OCI-LY7 (cell line): ENCODE data around the gene FAM107B. TPM values are rescaled to one million over a fixed set of nuclear protein-coding genes. Genes with fewer than 3 reads are reported as not detected.

Experiments used
- BruUV-seq: library from RNA; stranded (reverse); fragments of 400-500 nt; replicated peaks from 2 replicates; lab custom pipeline; 2021; lab: Mats Ljungman, UMichigan
- CTCF ChIA-PET: fragments of 300-600 bp; sonication (Branson Sonifier 250); formaldehyde crosslinking; loops from one replicate; lab custom pipeline; 2022; ENCODE audit warnings: antibody characterized with exemption; ENCODE audit not compliant: unreplicated experiment; lab: Charles Lee
- POLR2A ChIA-PET: fragments of 300-600 bp; sonication (Branson Sonifier 250); formaldehyde crosslinking; loops from one replicate; lab custom pipeline; 2022; ENCODE audit warnings: antibody characterized with exemption; lab: Charles Lee
- DNase-seq: peaks from one replicate; pipeline ENCODE4 v3.0.0-alpha.2; 2015; ENCODE audit warnings: low spot score
- H2AFZ ChIP-seq: fragments of 200-600 bp; sonication (generic), shearing (Covaris generic); 2 replicates; pipeline ENCODE4 v1.6.1; 2014; ENCODE audit warnings: mild to moderate bottlenecking, antibody characterized with exemption, low read length, moderate library complexity
- H3K27ac ChIP-seq: fragments of 200-600 bp; sonication (generic); 2 replicates; pipeline ENCODE4 v1.5.1; 2014; ENCODE audit warnings: mixed run types, low read depth, mild to moderate bottlenecking, moderate library complexity, low read length, inconsistent platforms; ENCODE audit not compliant: poor library complexity, severe bottlenecking
- H3K36me3 ChIP-seq: fragments of 200-600 bp; sonication (generic); 2 replicates; pipeline ENCODE4 v1.6.1; 2014; ENCODE audit warnings: mild to moderate bottlenecking, antibody characterized with exemption, low read length, moderate library complexity, mixed read lengths; ENCODE audit not compliant: insufficient read depth
- H3K4me1 ChIP-seq: fragments of 200-600 bp; sonication (generic); 2 replicates; pipeline ENCODE4 v1.5.1; 2014; ENCODE audit warnings: mild to moderate bottlenecking, low read length; ENCODE audit not compliant: insufficient read depth, poor library complexity, severe bottlenecking
- H3K4me2 ChIP-seq: fragments of 200-600 bp; sonication (generic); 2 replicates; pipeline ENCODE4 v1.6.1; 2014; ENCODE audit warnings: mild to moderate bottlenecking, low read length
- H3K4me3 ChIP-seq: fragments of 200-600 bp; sonication (generic); 2 replicates; pipeline ENCODE4 v1.5.1; 2014; ENCODE audit warnings: mild to moderate bottlenecking, low read depth, low read length; ENCODE audit not compliant: poor library complexity, severe bottlenecking
- H3K79me2 ChIP-seq: fragments of 200-600 bp; sonication (generic); 2 replicates; pipeline ENCODE4 v1.6.1; 2016; ENCODE audit warnings: low read depth, mild to moderate bottlenecking, low read length, moderate library complexity, mixed read lengths; ENCODE audit not compliant: insufficient read depth
- H3K9me2 ChIP-seq: fragments of 200-600 bp; sonication (generic); 2 replicates; pipeline ENCODE4 v1.6.1; 2016; ENCODE audit warnings: mild to moderate bottlenecking, low read length, mixed read lengths; ENCODE audit not compliant: insufficient read depth
- H3K9me3 ChIP-seq: fragments of 200-600 bp; sonication (generic); 2 replicates; pipeline ENCODE4 v1.6.1; 2014; ENCODE audit warnings: mild to moderate bottlenecking, mixed run types, low read length, mixed read lengths
- H4K20me1 ChIP-seq: fragments of 200-600 bp; sonication (generic); 2 replicates; pipeline ENCODE4 v1.6.1; 2014; ENCODE audit warnings: mild to moderate bottlenecking, antibody characterized with exemption, low read length, moderate library complexity, mixed read lengths; ENCODE audit not compliant: insufficient read depth
- CTCF ChIP-seq: fragments of 200-600 bp; sonication (generic); conservative IDR thresholded peaks from 2 replicates; pipeline ENCODE4 v1.5.1; 2014; ENCODE audit warnings: mild to moderate bottlenecking, antibody characterized with exemption, low read length, moderate library complexity, mixed read lengths
- EZH2phosphoT487 ChIP-seq: fragments of 200-600 bp; sonication (generic); IDR thresholded peaks from 2 replicates; pipeline ENCODE4 v1.6.1; 2018; ENCODE audit warnings: low read depth, borderline replicate concordance, mild to moderate bottlenecking, mixed run types, antibody characterized with exemption, low read length, moderate library complexity, mixed read lengths
- intact Hi-C: fragments of 100-400 bp; cut with micrococcal nuclease; formaldehyde crosslinking; loops from one replicate; pipeline ENCODE4 v1.10.0; 2022; ENCODE audit not compliant: unreplicated experiment
- total RNA-seq, 2 experiments: library from RNA; depleted of rRNA in 1 of 2; stranded (reverse); fragments of >200 nt in 1 of 2; shearing (Covaris generic) in 1 of 2; gene quantifications; 2 replicates each; pipeline ENCODE4 v1.2.3, GENCODE V29; 2014 to 2022

Gene FAM107B
- total RNA-seq, 2 experiments from 2014 or later = 114 to 398 TPM

GRCh38 chr10:14476641-14477407 lies 297.9 kb downstream of the FAM107B start:
- no peak overlapping the region for H3K4me2 ChIP-seq
- ChIA-PET CTCF (no interaction called here), POLR2A (no interaction called here)
- DNase-seq = no peak
- H3K9me3 ChIP-seq = no peaks in the 10 kb centered on the region
- H4K20me1 ChIP-seq = no peaks in the 10 kb centered on the region
- H3K36me3 ChIP-seq = no peaks in the 10 kb centered on the region
- H3K27ac ChIP-seq = no peak overlapping the region
- BruUV-seq = no TSS peak
- no peaks in the 10 kb centered on the region for H3K4me1 ChIP-seq
- H3K4me3 ChIP-seq = no peak overlapping the region
- no peaks in the 10 kb centered on the region for H3K9me2 ChIP-seq
- H3K79me2 ChIP-seq = no peaks in the 10 kb centered on the region
- intact Hi-C loops = loop anchor here (5.0 to 10.0 kb wide), 2 partner anchors 280 to 692 kb away; no protein-coding TSS in a partner anchor
- no peak overlapping the region for H2AFZ ChIP-seq
- TF ChIP-seq CTCF = no peak
- no peak for TF ChIP-seq EZH2phosphoT487

- CTCF ChIA-PET = no interaction called here
- no peaks in the 10 kb centered on the region for H4K20me1 ChIP-seq
- H3K4me2 ChIP-seq = no peak overlapping the region
- H3K4me3 ChIP-seq = no peak overlapping the region
- no peaks in the 10 kb centered on the region for H3K79me2 ChIP-seq
- DNase-seq = no peak
- intact Hi-C loops = loop anchor here (5.0 to 10.0 kb wide), 2 partner anchors 279 to 691 kb away; no protein-coding TSS in a partner anchor
- no TSS peak for BruUV-seq
- no peak overlapping the region for H3K27ac ChIP-seq
- H3K4me1 ChIP-seq = no peaks in the 10 kb centered on the region
- TF ChIP-seq EZH2phosphoT487 (no peak), CTCF (no peak)
- no peaks in the 10 kb centered on the region for H3K9me2 ChIP-seq
- POLR2A ChIA-PET = no interaction called here
- H3K36me3 ChIP-seq = no peaks in the 10 kb centered on the region
- no peaks in the 10 kb centered on the region for H3K9me3 ChIP-seq
- H2AFZ ChIP-seq = no peak overlapping the region
Observed at GRCh38 chr10:14476006-14476405, 298.7 kb downstream of the FAM107B start.

- no peak for TF ChIP-seq CTCF
- no peak for TF ChIP-seq EZH2phosphoT487
- DNase-seq = no peak
- H3K79me2 ChIP-seq = no peaks in the 10 kb centered on the region
- no peaks in the 10 kb centered on the region for H3K9me3 ChIP-seq
- no peak overlapping the region for H3K27ac ChIP-seq
- intact Hi-C loops = loop anchor here (5.0 to 10.0 kb wide), 2 partner anchors 277 to 690 kb away; no protein-coding TSS in a partner anchor
- H3K4me1 ChIP-seq = no peaks in the 10 kb centered on the region
- H2AFZ ChIP-seq = no peak overlapping the region
- BruUV-seq = no TSS peak
- no peaks in the 10 kb centered on the region for H3K9me2 ChIP-seq
- no peaks in the 10 kb centered on the region for H4K20me1 ChIP-seq
- POLR2A ChIA-PET = no interaction called here
- H3K4me2 ChIP-seq = no peak overlapping the region
- H3K36me3 ChIP-seq = no peaks in the 10 kb centered on the region
- CTCF ChIA-PET = no interaction called here
- H3K4me3 ChIP-seq = no peak overlapping the region
Observed at GRCh38 chr10:14474656-14475055, 300.0 kb downstream of the FAM107B start.
